ENCODE data around the gene GNGT1. TPM values are rescaled to one million over a fixed set of nuclear protein-coding genes. Genes with fewer than 3 reads are reported as not detected.

Gene GNGT1
- total and polyA plus RNA-seq, 2 of the 8 experiments (the other 6 are each of a cell fraction or from before 2014, with no cell fraction given): 0.26 TPM; not detected in 1

GRCh38 chr7:93861325-93861949, 44.9 kb upstream of the GNGT1 start:
- no peak overlapping the region for H3K14ac ChIP-seq (ENCODE audit: insufficient read length)
- no peak overlapping the region for H2BK120ac ChIP-seq (replicated peaks; ENCODE audit: low read depth, low read length)
- H2BK20ac ChIP-seq (ENCODE audit: low read length): no peak overlapping the region
- no peak overlapping the region for H2BK12ac ChIP-seq (ENCODE audit: low read depth, low read length)
- no peak overlapping the region for H2BK5ac ChIP-seq (ENCODE audit: low read depth, low read length)
- no peak overlapping the region for H3K4me2 ChIP-seq (ENCODE audit: insufficient read depth in 1 of 2, low read depth in 2 of 2, low read length in 2 of 2)
- H3K9ac ChIP-seq (replicated peaks in 1 of 4; ENCODE audit: extremely low read depth in 1 of 4, low read depth in 3 of 4, low read length in 3 of 4): no peak overlapping the region
- no peak overlapping the region for H2AFZ ChIP-seq (ENCODE audit: low read length)
- no peaks in the 10 kb centered on the region for H3K23me2 ChIP-seq (ENCODE audit: low read depth, low read length)
- H3K18ac ChIP-seq (ENCODE audit: extremely low read depth, low read length): no peak overlapping the region
- H4K8ac ChIP-seq (ENCODE audit: extremely low read depth, insufficient read depth, low read length): no peak overlapping the region
- TF ChIP-seq CTCF (IDR thresholded peaks at IDR 0.05; ENCODE audit: control extremely low read depth in 1 of 3, insufficient read depth in 1 of 3, low read depth in 1 of 3, low read length in 3 of 3) (peak in 1 of 3 experiments; percentile 16; a peak in 1 of 4 replicates), MAFK (IDR thresholded peaks at IDR 0.05; ENCODE audit: low read depth, low read length) (no peak)
- 90% methylated on average over 4 of the region's 4 CpGs; no CpG with 5 or more reads in 1 of the 2 experiments for WGBS, 2 experiments (ENCODE audit: extremely low coverage in 1 of 2, insufficient coverage in 1 of 2, insufficient read length in 1 of 2, insufficient replicate concordance in 2 of 2, low coverage in 1 of 2, low lambda C conversion rate in 2 of 2, missing lambda C conversion rate in 1 of 2)
- H3K27ac ChIP-seq (ENCODE audit: low read depth, low read length): no peak overlapping the region
- no peak overlapping the region for H3K23ac ChIP-seq (ENCODE audit: insufficient read length)
- POLR2A ChIA-PET (ENCODE audit: partially characterized antibody): no interaction called here
- no peak overlapping the region for H4K91ac ChIP-seq (replicated peaks; ENCODE audit: insufficient read length, low read length)
- H2BK15ac ChIP-seq (ENCODE audit: low read length): no peak overlapping the region
- no peak overlapping the region for H3K4me3 ChIP-seq (ENCODE audit: extremely low read depth in 1 of 4, insufficient read depth in 2 of 4, low read depth in 3 of 4, low read length in 4 of 4)
- H3K56ac ChIP-seq (replicated peaks; ENCODE audit: insufficient read length, low read depth, low read length): no peak overlapping the region
- H4K20me1 ChIP-seq (replicated peaks in 1 of 2; ENCODE audit: control insufficient read depth in 1 of 2, insufficient read depth in 2 of 2, low read length in 2 of 2): no peaks in the 10 kb centered on the region
- no peaks in the 10 kb centered on the region for H3K27me3 ChIP-seq (replicated peaks in 1 of 4; ENCODE audit: control insufficient read depth in 3 of 4, extremely low read depth in 1 of 4, insufficient read depth in 3 of 4, low read length in 3 of 4)
- H3K4me1 ChIP-seq (replicated peaks in 1 of 4; ENCODE audit: control insufficient read depth in 3 of 4, insufficient read depth in 4 of 4, low read length in 3 of 4): no peaks in the 10 kb centered on the region
- no peaks in the 10 kb centered on the region for H3K79me1 ChIP-seq (ENCODE audit: low read depth, low read length)
- H3K9me3 ChIP-seq (ENCODE audit: insufficient read depth in 2 of 2, low read depth in 1 of 2, low read length in 1 of 2): no peaks in the 10 kb centered on the region
- H3K36me3 ChIP-seq (ENCODE audit: control insufficient read depth in 2 of 4, insufficient read depth in 4 of 4, low read length in 3 of 4): no peaks in the 10 kb centered on the region
- no peak for DNase-seq (ENCODE audit: low read depth in 1 of 2, low spot score in 2 of 2)
- H3K4ac ChIP-seq (replicated peaks; ENCODE audit: insufficient read length, low read depth, low read length): no peak overlapping the region
- no peak overlapping the region for H4K5ac ChIP-seq (ENCODE audit: insufficient read length, low read depth, low read length)
- H3K79me2 ChIP-seq (ENCODE audit: control insufficient read depth in 1 of 2, insufficient read depth in 2 of 2, low read length in 2 of 2): no peaks in the 10 kb centered on the region
- CTCF ChIA-PET (ENCODE audit: partially characterized antibody): interaction anchor here (0.6 to 1.6 kb wide), 3 partner anchors 44 to 765 kb away, joined by 3 to 4 read pairs (median 3); no protein-coding TSS in a partner anchor
- no peak for FAIRE-seq
- H2AK5ac ChIP-seq (ENCODE audit: low read depth, low read length): no peak overlapping the region
